ENCODE results near the gene ATP6V1B1. TPM values are rescaled to one million over a fixed set of nuclear protein-coding genes. Genes with fewer than 3 reads are reported as not detected.

The ATP6V1B1 gene
- polyA plus RNA-seq, 1 donor (not counting 4 experiments of a cell fraction or from before 2014, with no cell fraction given) = not detected

Small RNAs within 50 kb of the gene (small RNA-seq; reads per million reads assigned to genes)
- gene RF02272 (ENCODE audit: insufficient read length in 3 of 3, low read depth in 3 of 3, low replicate concordance in 1 of 3) = 0 reads per million in 3 experiments
- gene RN7SL160P (ENCODE audit: insufficient read length in 3 of 3, low read depth in 3 of 3, low replicate concordance in 1 of 3) = 0 to 0.67 (median 0) reads per million in 3 experiments

Other genes starting within 250 kb of the ATP6V1B1 start
- 0.05 to 0.19 TPM in 2 of 3 replicates, not detected in the other for gene ADD2, start 167.7 kb upstream of the ATP6V1B1 start, polyA plus RNA-seq
- not detected in 3 replicates for gene FIGLA, start 145.3 kb upstream of the ATP6V1B1 start, polyA plus RNA-seq
- gene CLEC4F, start 115.3 kb upstream of the ATP6V1B1 start, polyA plus RNA-seq = not detected in 3 replicates
- gene CD207, start 100.1 kb upstream of the ATP6V1B1 start, polyA plus RNA-seq = not detected in 3 replicates
- 0.04 to 0.22 TPM in 2 of 3 replicates, not detected in the other for gene VAX2, start 35.3 kb upstream of the ATP6V1B1 start, polyA plus RNA-seq
- gene ANKRD53, start 42.7 kb downstream of the ATP6V1B1 start, polyA plus RNA-seq = 0.05 to 0.15 TPM in 2 of 3 replicates, not detected in the other
- gene TEX261, start 59.0 kb downstream of the ATP6V1B1 start, polyA plus RNA-seq = 66.3 to 78.8 TPM (median 66.6 TPM) in 3 replicates
- gene NAGK, start 132.7 kb downstream of the ATP6V1B1 start, polyA plus RNA-seq = 61.5 to 89.1 TPM (median 82.9 TPM) in 3 replicates
- gene MCEE, start 194.3 kb downstream of the ATP6V1B1 start, polyA plus RNA-seq = 4.5 to 7.4 TPM (median 6.4 TPM) in 3 replicates
- 9.7 to 20.3 TPM (median 16.1 TPM) in 3 replicates for gene MPHOSPH10, start 194.7 kb downstream of the ATP6V1B1 start, polyA plus RNA-seq

Data from keratinocyte (primary cell).